Neural cell (in vitro differentiated cells): ENCODE measurements around the gene OTULIN. TPM values are rescaled to one million over a fixed set of nuclear protein-coding genes. Genes with fewer than 3 reads are reported as not detected.

Experiments used
- H2AFZ ChIP-seq: fragments of 200-600, 300-800 bp; sonication (generic), shearing (Covaris generic); 2 replicates; pipeline ENCODE4 v1.6.0; 2014; ENCODE audit warnings: low read depth, mild to moderate bottlenecking, antibody characterized with exemption, low read length, moderate library complexity
- H3F3A ChIP-seq: fragments of 200-600 bp; shearing (Covaris generic); 2 replicates; pipeline ENCODE4 v1.6.1; 2016; ENCODE audit warnings: mild to moderate bottlenecking, moderate library complexity, mixed read lengths, antibody characterized with exemption, low read length; ENCODE audit not compliant: insufficient read depth, poor library complexity, severe bottlenecking
- H3K27ac ChIP-seq: fragments of 200-600, 300-800 bp; sonication (generic), shearing (Covaris generic); 2 replicates; pipeline ENCODE4 v1.5.1; 2014; ENCODE audit warnings: mild to moderate bottlenecking, low read length, moderate library complexity
- H3K27me3 ChIP-seq: fragments of 300-800, 200-600 bp; sonication (generic), shearing (Covaris generic); 2 replicates; pipeline ENCODE4 v1.6.0; 2014; ENCODE audit warnings: mild to moderate bottlenecking, low read depth, low read length, moderate library complexity; ENCODE audit not compliant: insufficient read depth
- H3K36me3 ChIP-seq: fragments of 300-800, 200-600 bp; sonication (generic), shearing (Covaris generic); 2 replicates; pipeline ENCODE4 v1.5.1; 2014; ENCODE audit warnings: mild to moderate bottlenecking, antibody characterized with exemption, low read length, moderate library complexity; ENCODE audit not compliant: insufficient read depth
- H3K4me2 ChIP-seq: fragments of 300-800, 200-600 bp; sonication (generic), shearing (Covaris generic); 2 replicates; pipeline ENCODE4 v1.6.0; 2014; ENCODE audit warnings: mild to moderate bottlenecking, low read length
- H3K4me3 ChIP-seq: fragments of 300-800, 200-600 bp; sonication (generic), shearing (Covaris generic); 2 replicates; pipeline ENCODE4 v1.5.1; 2014; ENCODE audit warnings: mild to moderate bottlenecking, low read length, moderate library complexity
- H3K79me2 ChIP-seq: fragments of 200-600 bp; shearing (Covaris generic); replicated peaks from 2 replicates; pipeline ENCODE4 v1.6.0; 2014; ENCODE audit warnings: mild to moderate bottlenecking, low read length, moderate library complexity; ENCODE audit not compliant: insufficient read depth
- H3K9ac ChIP-seq: fragments of 300-800, 200-600 bp; sonication (generic), shearing (Covaris generic); 2 replicates; pipeline ENCODE4 v1.6.1; 2016; ENCODE audit warnings: mild to moderate bottlenecking, low read length, mixed read lengths
- H3K9me2 ChIP-seq: fragments of 200-600 bp; shearing (Covaris generic); 2 replicates; pipeline ENCODE4 v1.6.1; 2016; ENCODE audit warnings: mild to moderate bottlenecking, low read length, mixed read lengths; ENCODE audit not compliant: insufficient read depth
- H3K9me3 ChIP-seq: fragments of 200-600, 300-800 bp; sonication (generic), shearing (Covaris generic); 2 replicates; pipeline ENCODE4 v1.6.1; 2016; ENCODE audit warnings: mild to moderate bottlenecking, mixed run types, low read length, moderate library complexity, mixed read lengths
- H4K20me1 ChIP-seq: fragments of 200-600 bp; shearing (Covaris generic); 2 replicates; pipeline ENCODE4 v1.6.1; 2016; ENCODE audit warnings: mild to moderate bottlenecking, mixed run types; ENCODE audit not compliant: insufficient read depth
- EP300 ChIP-seq: fragments of 450-650 bp; conservative IDR thresholded peaks from 2 replicates; pipeline ENCODE4 v1.6.1; 2014; ENCODE audit warnings: antibody characterized with exemption, mild to moderate bottlenecking, moderate library complexity; ENCODE audit not compliant: poor library complexity, severe bottlenecking
- EZH2 ChIP-seq: fragments of 200-600, 300-800 bp; shearing (Covaris generic), sonication (generic); IDR thresholded peaks from 2 replicates; pipeline ENCODE4 v1.6.1; 2014; ENCODE audit warnings: antibody characterized with exemption, low read length, borderline replicate concordance, mild to moderate bottlenecking; ENCODE audit not compliant: insufficient read depth, poor library complexity, severe bottlenecking
- MXI1 ChIP-seq: fragments of 450-650 bp; conservative IDR thresholded peaks from 2 replicates; pipeline ENCODE4 v1.6.1; 2014; ENCODE audit warnings: antibody characterized with exemption, mild to moderate bottlenecking; ENCODE audit not compliant: poor library complexity, severe bottlenecking
- POLR2AphosphoS5 ChIP-seq: IDR thresholded peaks from 2 replicates; pipeline ENCODE4 v1.6.1; 2012
- RAD21 ChIP-seq: fragments of 450-650 bp; conservative IDR thresholded peaks from 2 replicates; pipeline ENCODE4 v1.6.1; 2014; ENCODE audit warnings: antibody characterized with exemption, mild to moderate bottlenecking, moderate library complexity
- SMC3 ChIP-seq: fragments of 450-650 bp; conservative IDR thresholded peaks from 2 replicates; pipeline ENCODE4 v1.6.1; 2014; ENCODE audit warnings: antibody characterized with exemption, mild to moderate bottlenecking, moderate library complexity; ENCODE audit not compliant: poor library complexity
- TAF1 ChIP-seq: IDR thresholded peaks from 2 replicates; pipeline ENCODE4 v1.6.1; 2012; ENCODE audit warnings: low read depth
- polyA plus RNA-seq: library from polyadenylated mRNA; depleted of rRNA; stranded (reverse); fragments of >200 nt; gene quantifications from 2 replicates; pipeline ENCODE4 v1.2.3, GENCODE V29; 2014
- TF ChIP-seq, protein P1 (sequence below): fragments of 450-650 bp; IDR thresholded peaks from 2 replicates; pipeline ENCODE4 v1.5.1; 2014; ENCODE audit warnings: antibody characterized with exemption, mild to moderate bottlenecking, moderate library complexity; ENCODE audit not compliant: poor library complexity, severe bottlenecking
- TF ChIP-seq, protein P2 (sequence below): IDR thresholded peaks from 2 replicates; pipeline ENCODE4 v1.6.1; 2012; ENCODE audit warnings: borderline replicate concordance

Gene OTULIN
- polyA plus RNA-seq, 1 donor from 2014 or later: 19.9 TPM

DNA sequence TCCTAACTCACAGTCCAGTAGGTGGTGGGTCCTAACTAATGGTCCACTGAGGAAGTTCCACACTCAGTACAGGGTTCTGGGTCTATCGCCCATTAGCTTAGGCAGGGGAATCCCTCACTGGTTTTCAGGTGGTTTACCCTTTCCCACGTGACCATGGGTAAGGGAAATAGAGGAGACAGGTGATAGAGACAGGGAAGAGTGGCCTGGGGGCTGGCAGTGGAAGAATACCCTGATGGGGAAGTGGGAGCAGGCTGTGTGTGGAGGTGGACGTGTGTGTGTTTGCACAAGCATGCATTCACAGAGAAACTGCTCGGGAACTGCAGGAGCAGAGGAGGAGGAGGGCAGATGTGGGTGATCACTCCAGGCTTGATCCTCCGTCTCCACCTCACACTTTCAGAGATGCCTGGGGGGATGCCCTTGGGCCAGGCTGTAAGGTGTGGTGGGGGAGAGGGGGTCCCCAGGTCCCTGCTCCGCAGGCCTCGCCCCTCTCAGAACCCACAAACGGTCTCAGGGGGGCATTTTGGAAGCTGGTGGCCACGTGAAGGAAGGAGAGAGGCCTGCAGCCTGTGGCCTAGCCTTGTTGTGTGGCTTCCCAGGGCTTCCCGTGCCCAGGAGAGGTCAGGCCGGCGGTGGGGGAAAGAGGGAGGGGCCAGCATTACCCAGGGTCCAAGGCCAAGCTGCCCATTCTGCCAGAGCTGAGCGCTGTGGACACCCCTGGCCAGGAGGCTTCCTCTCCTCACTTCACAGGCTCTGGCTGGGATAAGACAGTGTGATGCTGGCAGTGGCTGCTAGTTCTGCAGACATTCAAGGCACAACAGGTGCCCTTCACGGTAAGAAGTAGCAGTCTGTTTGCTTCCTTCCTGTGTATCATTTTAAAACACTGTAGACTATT is 80.0 kb downstream of the OTULIN start:
- Histone ChIP-seq H3K27me3 (no peaks in the 10 kb centered on the region), H3K4me3 (no peak overlapping the region), H3K36me3 (peaks cover 14% of the 10 kb centered on the region), H3K9me2 (no peaks in the 10 kb centered on the region), H3K27ac (no peak overlapping the region), H2AFZ (no peak overlapping the region), H4K20me1 (no peaks in the 10 kb centered on the region), H3K9me3 (no peaks in the 10 kb centered on the region), H3K4me2 (no peak overlapping the region), H3K79me2 (no peaks in the 10 kb centered on the region), H3F3A (no peaks in the 10 kb centered on the region), H3K9ac (no peak overlapping the region)
- no peak for TF ChIP-seq TAF1
- no peak for TF ChIP-seq RAD21
- TF ChIP-seq SMC3: no peak
- TF ChIP-seq EZH2: no peak
- no peak for TF ChIP-seq POLR2AphosphoS5
- TF ChIP-seq MXI1: no peak
- TF ChIP-seq, protein P1, sequence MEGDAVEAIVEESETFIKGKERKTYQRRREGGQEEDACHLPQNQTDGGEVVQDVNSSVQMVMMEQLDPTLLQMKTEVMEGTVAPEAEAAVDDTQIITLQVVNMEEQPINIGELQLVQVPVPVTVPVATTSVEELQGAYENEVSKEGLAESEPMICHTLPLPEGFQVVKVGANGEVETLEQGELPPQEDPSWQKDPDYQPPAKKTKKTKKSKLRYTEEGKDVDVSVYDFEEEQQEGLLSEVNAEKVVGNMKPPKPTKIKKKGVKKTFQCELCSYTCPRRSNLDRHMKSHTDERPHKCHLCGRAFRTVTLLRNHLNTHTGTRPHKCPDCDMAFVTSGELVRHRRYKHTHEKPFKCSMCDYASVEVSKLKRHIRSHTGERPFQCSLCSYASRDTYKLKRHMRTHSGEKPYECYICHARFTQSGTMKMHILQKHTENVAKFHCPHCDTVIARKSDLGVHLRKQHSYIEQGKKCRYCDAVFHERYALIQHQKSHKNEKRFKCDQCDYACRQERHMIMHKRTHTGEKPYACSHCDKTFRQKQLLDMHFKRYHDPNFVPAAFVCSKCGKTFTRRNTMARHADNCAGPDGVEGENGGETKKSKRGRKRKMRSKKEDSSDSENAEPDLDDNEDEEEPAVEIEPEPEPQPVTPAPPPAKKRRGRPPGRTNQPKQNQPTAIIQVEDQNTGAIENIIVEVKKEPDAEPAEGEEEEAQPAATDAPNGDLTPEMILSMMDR: no peak
- TF ChIP-seq EP300: no peak
- TF ChIP-seq, protein P2, sequence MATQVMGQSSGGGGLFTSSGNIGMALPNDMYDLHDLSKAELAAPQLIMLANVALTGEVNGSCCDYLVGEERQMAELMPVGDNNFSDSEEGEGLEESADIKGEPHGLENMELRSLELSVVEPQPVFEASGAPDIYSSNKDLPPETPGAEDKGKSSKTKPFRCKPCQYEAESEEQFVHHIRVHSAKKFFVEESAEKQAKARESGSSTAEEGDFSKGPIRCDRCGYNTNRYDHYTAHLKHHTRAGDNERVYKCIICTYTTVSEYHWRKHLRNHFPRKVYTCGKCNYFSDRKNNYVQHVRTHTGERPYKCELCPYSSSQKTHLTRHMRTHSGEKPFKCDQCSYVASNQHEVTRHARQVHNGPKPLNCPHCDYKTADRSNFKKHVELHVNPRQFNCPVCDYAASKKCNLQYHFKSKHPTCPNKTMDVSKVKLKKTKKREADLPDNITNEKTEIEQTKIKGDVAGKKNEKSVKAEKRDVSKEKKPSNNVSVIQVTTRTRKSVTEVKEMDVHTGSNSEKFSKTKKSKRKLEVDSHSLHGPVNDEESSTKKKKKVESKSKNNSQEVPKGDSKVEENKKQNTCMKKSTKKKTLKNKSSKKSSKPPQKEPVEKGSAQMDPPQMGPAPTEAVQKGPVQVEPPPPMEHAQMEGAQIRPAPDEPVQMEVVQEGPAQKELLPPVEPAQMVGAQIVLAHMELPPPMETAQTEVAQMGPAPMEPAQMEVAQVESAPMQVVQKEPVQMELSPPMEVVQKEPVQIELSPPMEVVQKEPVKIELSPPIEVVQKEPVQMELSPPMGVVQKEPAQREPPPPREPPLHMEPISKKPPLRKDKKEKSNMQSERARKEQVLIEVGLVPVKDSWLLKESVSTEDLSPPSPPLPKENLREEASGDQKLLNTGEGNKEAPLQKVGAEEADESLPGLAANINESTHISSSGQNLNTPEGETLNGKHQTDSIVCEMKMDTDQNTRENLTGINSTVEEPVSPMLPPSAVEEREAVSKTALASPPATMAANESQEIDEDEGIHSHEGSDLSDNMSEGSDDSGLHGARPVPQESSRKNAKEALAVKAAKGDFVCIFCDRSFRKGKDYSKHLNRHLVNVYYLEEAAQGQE: no peak

DNA sequence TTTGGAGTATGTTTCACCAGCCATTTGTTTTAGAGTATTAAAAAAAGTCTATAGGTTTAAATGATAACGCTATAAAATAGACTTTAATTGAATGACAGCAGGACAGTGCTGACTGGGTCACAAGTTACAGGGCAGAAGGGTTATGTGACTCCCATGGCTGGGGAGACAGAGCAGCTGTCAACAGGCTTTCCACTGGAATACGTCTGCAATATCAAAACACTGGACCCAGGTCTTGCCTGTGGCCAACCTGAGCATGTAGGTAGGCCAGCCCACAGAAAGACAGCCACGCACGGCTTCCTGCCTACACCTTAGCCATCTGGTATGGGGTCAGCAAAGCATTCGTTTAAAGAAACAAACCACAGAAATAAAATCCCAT is 80.7 kb downstream of the OTULIN start:
- Histone ChIP-seq H2AFZ (no peak overlapping the region), H4K20me1 (no peaks in the 10 kb centered on the region), H3F3A (no peaks in the 10 kb centered on the region), H3K27ac (no peak overlapping the region), H3K4me2 (no peak overlapping the region), H3K36me3 (peaks cover 14% of the 10 kb centered on the region), H3K27me3 (no peaks in the 10 kb centered on the region), H3K9ac (no peak overlapping the region), H3K9me3 (no peaks in the 10 kb centered on the region), H3K79me2 (no peaks in the 10 kb centered on the region), H3K9me2 (no peaks in the 10 kb centered on the region), H3K4me3 (no peak overlapping the region)
- TF ChIP-seq MXI1 (no peak), EZH2 (no peak), TAF1 (no peak), POLR2AphosphoS5 (no peak), EP300 (no peak), RAD21 (no peak), SMC3 (no peak)
- TF ChIP-seq, protein P1: no peak
- TF ChIP-seq, protein P2: no peak
